Measurements from ENCODE around the gene BUB3.

BUB3 gene
- total RNA-seq, result 54.4 to 121 (median 75.3) reads per million in 17 experiments

- peak; percentile 99 to 100 (median 99) for DNase-seq
Measured at GRCh38 chr10:123154092-123154710, at the start of gene BUB3. BUB3 (plus strand) TSS chr10:123154402; CDS start chr10:123154918, 516 bp downstream.

GRCh38 chr10:123109466-123109865 lies 44.7 kb upstream of the BUB3 start:
- DNase-seq, result no peak

- DNase-seq, result no peak
Measured at GRCh38 chr10:123117644-123118417, 36.4 kb upstream of the BUB3 start.

- no peak for DNase-seq
Measured at GRCh38 chr10:123119081-123119480, 35.1 kb upstream of the BUB3 start.

- no peak for DNase-seq
Measured at GRCh38 chr10:123126246-123126645, 28.0 kb upstream of the BUB3 start.

GRCh38 chr10:123129618-123130271 lies 24.5 kb upstream of the BUB3 start:
- DNase-seq, result peak; percentile 51 to 84 (median 58)

GRCh38 chr10:123132576-123133477 lies 21.4 kb upstream of the BUB3 start:
- DNase-seq, result peak; percentile 84 to 93 (median 90)

- no peak for DNase-seq
Measured at GRCh38 chr10:123133541-123134342, 20.5 kb upstream of the BUB3 start.

GRCh38 chr10:123134343-123134914 lies 19.8 kb upstream of the BUB3 start:
- DNase-seq, result no peak

GRCh38 chr10:123134915-123135414 lies 19.2 kb upstream of the BUB3 start:
- DNase-seq, result no peak

GRCh38 chr10:123135415-123136141 lies 18.6 kb upstream of the BUB3 start, which contains the start of gene HMX3:
HMX3 (plus strand) TSS chr10:123135970; CDS start chr10:123136051, 81 bp downstream.
- DNase-seq, result peak in 2 of 4 experiments; percentile 34 to 39

- no peak for DNase-seq
Measured at GRCh38 chr10:123136221-123136805, 17.9 kb upstream of the BUB3 start.

GRCh38 chr10:123136806-123137642 lies 17.2 kb upstream of the BUB3 start:
- peak in 2 of 4 experiments; percentile 20 to 29 for DNase-seq

- no peak for DNase-seq
Measured at GRCh38 chr10:123139165-123139520, 15.1 kb upstream of the BUB3 start.

GRCh38 chr10:123139521-123140163 lies 14.6 kb upstream of the BUB3 start:
- DNase-seq, result peak in 1 of 4 experiments; percentile 42

GRCh38 chr10:123140164-123140982 lies 13.8 kb upstream of the BUB3 start:
- DNase-seq, result no peak

- DNase-seq, result no peak
Measured at GRCh38 chr10:123140983-123141390, 13.2 kb upstream of the BUB3 start.
